Small intestine (tissue), 7 donors: ENCODE results near the gene KIF26B. TPM values are rescaled to one million over a fixed set of nuclear protein-coding genes. Genes with fewer than 3 reads are reported as not detected.
A peak's percentile ranks its signal among the peaks of the same experiment; 100 is the strongest.

ENCODE experiments used
- DNase-seq, 2 donors: peaks; one replicate each; pipeline versions ENCODE4 v3.0.0 to v3.0.0-alpha.2; 2013
- FAIRE-seq: peaks from 2 replicates; lab custom pipeline; 2012; peaks lifted over from hg19 to GRCh38; lab: Jason Lieb, UNC
- H3K27ac ChIP-seq, 3 donors: one replicate each; pipeline ENCODE4 v1.5.1; 2013; ENCODE audit warnings: low read length in 2 of 3, mild to moderate bottlenecking in 2 of 3, control low read depth in 1 of 3, inconsistent platforms in 1 of 3, low read depth in 1 of 3, moderate library complexity in 1 of 3
- H3K27me3 ChIP-seq, 3 donors: one replicate each; pipeline ENCODE4 v1.6.1; 2013; ENCODE audit warnings: low read length in 3 of 3, inconsistent platforms in 1 of 3; ENCODE audit not compliant: control insufficient read depth in 3 of 3, insufficient read depth in 3 of 3
- H3K36me3 ChIP-seq, 3 donors: one replicate each; pipeline ENCODE4 v1.6.1; 2013; ENCODE audit warnings: low read length in 3 of 3, inconsistent platforms in 1 of 3, low read depth in 1 of 3, mild to moderate bottlenecking in 1 of 3, moderate library complexity in 1 of 3; ENCODE audit not compliant: control insufficient read depth in 3 of 3, insufficient read depth in 2 of 3
- H3K4me1 ChIP-seq, 3 donors: one replicate each; pipeline ENCODE4 v1.6.1; 2013; ENCODE audit warnings: low read length in 2 of 3, inconsistent platforms in 1 of 3, low read depth in 1 of 3, mild to moderate bottlenecking in 1 of 3, moderate library complexity in 1 of 3; ENCODE audit not compliant: control insufficient read depth in 3 of 3, insufficient read depth in 2 of 3
- H3K4me3 ChIP-seq, 3 donors: one replicate each; pipeline ENCODE4 v1.5.1; 2013; ENCODE audit warnings: low read length in 3 of 3, control low read depth in 1 of 3, inconsistent platforms in 1 of 3, low read depth in 1 of 3, mild to moderate bottlenecking in 1 of 3, moderate library complexity in 1 of 3
- H3K9me3 ChIP-seq, 2 donors: one replicate each; pipeline ENCODE4 v1.6.1; 2013; ENCODE audit warnings: low read depth in 1 of 2, low read length in 1 of 2; ENCODE audit not compliant: control insufficient read depth in 2 of 2, insufficient read depth in 1 of 2
- WGBS, 3 donors: extraction: QIAGEN DNeasy Blood & Tissue Kit; methylation state at CpG; one replicate each; pipeline ENCODE4 v1.1.7; 2013; 5-methylcytosine and 5-hydroxymethylcytosine counted together
- polyA plus RNA-seq, 4 donors: library from polyadenylated mRNA; stranded (reverse) in 3 of 4; unstranded in 1 of 4; fragments of 200-250 nt in 3 of 4; fragments of 120-200 nt in 1 of 4; gene quantifications; one replicate each; pipeline versions ENCODE4 v1.2.1 to v1.2.3, GENCODE V29; 2013
- donor health status: healthy with polysubstance abuse.
- donor health status: control.
- donor health status: control.
- donor health status: Bipolar disorder and iron deficiency.
- donor health status: healthy.

The KIF26B gene
- polyA plus RNA-seq, 4 donors, result 0.27 to 4.0 (median 1.3) TPM; not detected in 1

DNA sequence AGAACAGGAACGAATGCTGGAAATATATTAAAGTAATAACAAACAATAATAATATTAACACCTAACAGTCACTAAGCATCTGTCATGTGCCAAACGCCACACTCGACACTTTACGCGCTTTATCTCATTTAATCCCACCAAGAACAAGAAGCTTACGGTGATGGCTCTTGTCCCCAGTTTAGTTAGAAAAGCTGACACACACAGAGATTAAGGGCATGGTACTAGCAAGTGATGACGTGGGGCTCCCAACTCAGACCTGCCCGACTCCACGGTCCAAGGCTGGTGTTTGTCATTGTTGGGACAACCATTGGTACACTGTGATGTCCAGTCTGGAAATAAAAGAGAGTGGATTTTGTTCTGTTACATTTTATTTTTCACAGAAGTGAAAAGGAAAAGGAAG, 41.1 kb upstream of the KIF26B start:
- Histone ChIP-seq H3K9me3 (no peaks in the 10 kb centered on the region), H3K27me3 (no peaks in the 10 kb centered on the region), H3K4me1 (peaks cover 0 to 4% (median 0%) of the 10 kb centered on the region in 3 donors), H3K4me3 (no peak overlapping the region), H3K36me3 (no peaks in the 10 kb centered on the region), H3K27ac (no peak overlapping the region)
- WGBS, 3 donors, result 91 to 95% (median 94%) methylated on average over 9 of the region's 9 CpGs
- FAIRE-seq, result no peak
- DNase-seq, result no peak

DNA sequence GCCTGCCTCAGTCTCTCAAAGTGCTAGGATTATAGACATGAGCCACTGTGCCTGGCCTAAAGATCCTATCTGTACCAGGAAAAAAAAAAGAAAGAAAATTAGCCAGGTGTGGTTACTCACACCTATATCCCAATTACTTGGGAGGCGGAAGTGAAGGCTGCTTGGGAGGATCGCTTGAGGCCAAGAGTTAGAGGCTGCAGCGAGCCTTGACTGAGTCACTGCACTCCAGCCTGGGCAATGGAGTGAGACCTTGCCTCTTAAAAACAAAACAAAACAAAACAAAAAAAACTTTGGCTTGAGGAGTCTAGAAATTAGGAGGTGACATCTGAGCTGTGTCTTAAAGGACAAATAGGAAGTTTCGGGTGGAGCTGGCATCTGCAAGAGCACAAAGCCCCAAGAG, 38.7 kb upstream of the KIF26B start:
- H3K27ac ChIP-seq, result no peak overlapping the region
- FAIRE-seq, result no peak
- H3K4me3 ChIP-seq, result no peak overlapping the region
- H3K4me1 ChIP-seq, result peaks cover 0 to 2% (median 0%) of the 10 kb centered on the region in 3 donors
- WGBS, 3 donors, result 93 to 97% (median 93%) methylated on average over 4 of the region's 4 CpGs
- H3K27me3 ChIP-seq, result no peaks in the 10 kb centered on the region
- DNase-seq, result no peak
- H3K36me3 ChIP-seq, result no peaks in the 10 kb centered on the region
- no peaks in the 10 kb centered on the region for H3K9me3 ChIP-seq

DNA sequence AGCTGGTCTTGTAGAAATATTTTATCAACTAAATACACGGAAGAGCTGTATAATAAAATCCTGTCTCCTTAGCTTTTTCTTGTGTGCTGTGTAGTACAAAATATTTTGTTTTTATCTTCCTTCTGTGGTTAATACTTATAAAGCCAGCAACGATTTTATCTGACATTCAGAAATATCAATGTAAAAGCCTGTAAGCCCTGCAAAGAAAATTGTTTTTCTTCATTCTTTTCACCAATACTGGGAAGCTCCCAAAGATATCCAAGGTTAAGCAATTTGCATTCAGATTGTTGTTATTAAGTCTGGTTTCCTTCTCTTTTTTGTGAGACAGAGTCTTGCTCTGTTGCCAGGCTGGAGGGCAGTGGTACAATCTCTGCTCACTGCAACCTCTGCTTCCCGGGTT, 38.0 kb upstream of the KIF26B start:
- H3K27me3 ChIP-seq, result no peaks in the 10 kb centered on the region
- FAIRE-seq (no peak), DNase-seq (no peak)
- WGBS, 3 donors, result 48 to 68% (median 64%) methylated on average over 3 of the region's 3 CpGs
- no peak overlapping the region for H3K27ac ChIP-seq
- no peaks in the 10 kb centered on the region for H3K9me3 ChIP-seq
- no peaks in the 10 kb centered on the region for H3K4me1 ChIP-seq
- H3K36me3 ChIP-seq, result no peaks in the 10 kb centered on the region
- no peak overlapping the region for H3K4me3 ChIP-seq

DNA sequence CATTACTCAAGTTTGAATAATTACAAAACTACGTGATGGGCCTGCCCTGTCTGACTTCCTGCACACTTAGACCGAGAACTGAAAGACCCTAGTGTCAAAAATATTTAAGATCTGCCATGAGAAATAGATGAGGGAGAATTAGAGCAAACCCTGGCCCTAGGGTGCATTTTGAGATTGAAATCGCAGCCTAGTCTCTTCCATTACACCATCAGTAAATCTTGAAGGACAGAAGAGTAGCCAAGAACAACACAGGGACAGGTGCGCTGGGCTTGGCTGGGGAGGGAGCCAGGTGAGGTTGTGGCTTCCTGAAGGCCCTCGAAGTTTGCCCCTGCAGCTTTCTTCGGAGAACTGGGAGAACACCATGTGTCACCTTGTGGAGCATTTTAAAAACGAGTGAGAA, 36.7 kb upstream of the KIF26B start:
- H3K9me3 ChIP-seq, result no peaks in the 10 kb centered on the region
- H3K27me3 ChIP-seq, result no peaks in the 10 kb centered on the region
- 77 to 88% (median 88%) methylated on average over 7 of the region's 7 CpGs for WGBS, 3 donors
- H3K4me3 ChIP-seq, result no peak overlapping the region
- H3K27ac ChIP-seq, result no peak overlapping the region
- FAIRE-seq (no peak), DNase-seq (no peak)
- peaks cover 0 to 2% (median 0%) of the 10 kb centered on the region in 3 donors for H3K36me3 ChIP-seq
- H3K4me1 ChIP-seq, result no peaks in the 10 kb centered on the region

DNA sequence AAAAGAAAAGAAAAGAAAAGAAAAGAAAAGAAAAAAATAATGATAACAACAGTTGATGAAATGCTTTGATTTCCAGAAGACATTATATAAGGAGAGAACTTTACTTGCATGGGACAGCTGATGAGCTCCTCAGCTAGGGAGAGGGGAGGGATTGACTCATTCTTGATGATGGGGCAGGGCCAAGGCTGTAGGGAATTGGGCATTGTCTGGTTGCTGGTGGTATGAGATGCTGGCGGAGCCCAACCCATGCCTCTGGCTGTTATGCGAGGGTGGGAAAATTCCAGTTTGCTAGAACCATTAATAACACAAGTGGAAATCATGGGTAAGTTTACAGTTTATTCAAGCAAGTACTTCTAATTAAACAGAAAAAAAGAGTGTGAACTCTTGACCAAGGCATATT, 36.0 kb upstream of the KIF26B start:
- no peaks in the 10 kb centered on the region for H3K4me1 ChIP-seq
- H3K9me3 ChIP-seq, result no peaks in the 10 kb centered on the region
- H3K27ac ChIP-seq, result no peak overlapping the region
- FAIRE-seq, result no peak
- WGBS, 3 donors, result 95 to 97% (median 96%) methylated on average over 2 of the region's 2 CpGs
- H3K36me3 ChIP-seq, result peaks cover 0 to 2% (median 0%) of the 10 kb centered on the region in 3 donors
- no peaks in the 10 kb centered on the region for H3K27me3 ChIP-seq
- no peak overlapping the region for H3K4me3 ChIP-seq
- no peak for DNase-seq

DNA sequence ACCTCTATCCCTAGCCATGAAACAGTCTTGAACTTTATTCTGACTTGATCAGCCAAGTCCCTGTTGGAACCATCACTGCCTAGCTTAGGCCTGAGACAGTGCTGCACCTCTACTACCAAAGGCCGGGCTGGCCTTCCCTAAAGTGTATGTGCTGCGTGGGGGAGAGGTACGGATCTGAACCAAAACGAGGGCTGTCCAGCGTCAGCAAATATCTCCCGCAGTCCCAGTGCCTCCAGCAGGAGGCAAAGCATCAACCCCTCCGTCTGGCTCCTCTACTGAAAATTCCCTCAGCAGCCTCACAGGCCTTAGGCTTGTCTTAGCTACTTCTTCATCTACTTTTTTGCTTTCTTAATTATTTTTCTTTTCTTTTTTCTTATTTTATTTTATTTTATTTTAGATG, 33.3 kb upstream of the KIF26B start:
- H3K27ac ChIP-seq, result no peak overlapping the region
- FAIRE-seq (no peak), DNase-seq (no peak)
- H3K9me3 ChIP-seq, result no peaks in the 10 kb centered on the region
- H3K4me1 ChIP-seq, result no peaks in the 10 kb centered on the region
- H3K4me3 ChIP-seq, result no peak overlapping the region
- H3K27me3 ChIP-seq, result no peaks in the 10 kb centered on the region
- peaks cover 0 to 2% (median 0%) of the 10 kb centered on the region in 3 donors for H3K36me3 ChIP-seq
- 91 to 93% (median 92%) methylated on average over 7 of the region's 7 CpGs for WGBS, 3 donors

DNA sequence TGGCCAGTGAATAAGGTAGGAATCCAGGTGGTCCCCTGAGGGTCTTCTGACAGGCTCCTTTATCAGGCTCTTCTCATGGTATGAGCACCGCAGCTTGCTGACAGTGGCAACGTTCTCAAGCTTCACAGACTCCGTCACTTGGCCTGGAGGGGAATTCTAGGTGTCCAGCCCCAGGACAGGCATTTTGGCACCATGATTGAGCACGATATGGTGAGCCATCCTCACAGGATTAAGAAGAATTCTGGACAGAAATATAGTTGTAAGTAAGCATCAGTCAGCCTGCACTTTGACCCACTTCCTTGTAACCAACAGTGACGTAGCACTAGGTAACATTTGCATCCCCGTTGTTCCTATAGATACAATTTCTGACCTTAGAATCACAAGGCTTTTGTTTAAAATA, 30.5 kb upstream of the KIF26B start:
- Histone ChIP-seq H3K4me3 (no peak overlapping the region), H3K4me1 (no peaks in the 10 kb centered on the region), H3K9me3 (no peaks in the 10 kb centered on the region), H3K36me3 (peaks cover 0 to 2% (median 0%) of the 10 kb centered on the region in 3 donors), H3K27me3 (no peaks in the 10 kb centered on the region), H3K27ac (no peak overlapping the region)
- FAIRE-seq (no peak), DNase-seq (peak in 1 of 2 donors; percentile 7)
- WGBS, 3 donors, result 76 to 85% (median 78%) methylated on average over 6 of the region's 6 CpGs

DNA sequence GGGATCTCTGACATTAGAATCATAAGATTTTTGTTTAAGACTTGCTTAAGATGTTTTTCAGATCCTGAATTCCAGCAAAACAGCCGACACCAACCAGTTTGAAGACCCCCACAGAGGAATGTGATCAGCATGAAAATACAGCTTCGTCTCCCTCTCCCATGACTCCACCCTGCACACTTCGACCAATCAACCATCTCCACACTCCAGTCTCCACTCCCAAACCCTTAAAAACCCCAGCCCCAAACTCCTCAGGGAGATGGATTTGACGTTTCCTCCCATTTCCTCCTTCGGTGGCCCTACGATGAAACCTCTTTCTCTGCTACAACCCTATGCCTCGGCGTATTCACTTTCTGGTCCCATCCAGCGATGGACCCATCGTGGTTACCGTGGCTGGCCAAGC, 30.1 kb upstream of the KIF26B start:
- 89 to 94% (median 91%) methylated on average over 11 of the region's 11 CpGs for WGBS, 3 donors
- no peaks in the 10 kb centered on the region for H3K9me3 ChIP-seq
- no peaks in the 10 kb centered on the region for H3K4me1 ChIP-seq
- peaks cover 0 to 2% (median 0%) of the 10 kb centered on the region in 3 donors for H3K36me3 ChIP-seq
- DNase-seq (no peak), FAIRE-seq (no peak)
- H3K4me3 ChIP-seq, result no peak overlapping the region
- H3K27ac ChIP-seq, result no peak overlapping the region
- H3K27me3 ChIP-seq, result no peaks in the 10 kb centered on the region

DNA sequence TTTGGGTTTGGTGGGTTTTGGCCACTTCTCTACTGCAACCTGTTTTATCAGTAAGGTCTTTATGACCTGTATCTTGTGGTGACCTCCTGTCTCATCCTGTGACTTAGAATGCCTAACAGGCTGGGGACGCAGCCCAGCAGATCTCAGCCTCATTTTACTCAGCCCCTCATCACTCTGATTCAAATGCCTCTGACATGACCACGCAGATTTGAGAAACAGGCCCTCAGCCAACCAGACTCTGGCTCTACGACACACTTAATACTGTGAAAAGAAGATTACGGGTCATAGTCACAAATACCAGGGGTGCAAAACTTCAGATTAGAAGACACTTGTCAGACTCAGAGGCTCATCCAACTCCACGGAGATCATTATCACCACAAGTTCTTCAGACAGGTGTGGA, 28.3 kb upstream of the KIF26B start:
- Histone ChIP-seq H3K27me3 (peaks cover 0 to 3% (median 0%) of the 10 kb centered on the region in 3 donors), H3K9me3 (no peaks in the 10 kb centered on the region), H3K36me3 (peaks cover 0 to 2% (median 0%) of the 10 kb centered on the region in 3 donors), H3K27ac (no peak overlapping the region), H3K4me3 (no peak overlapping the region), H3K4me1 (no peaks in the 10 kb centered on the region)
- 59 to 80% (median 72%) methylated on average over 5 of the region's 5 CpGs for WGBS, 3 donors
- FAIRE-seq (no peak), DNase-seq (no peak)
